Activated CD8-positive, alpha-beta memory T cell treated with anti-CD3 and anti-CD28 coated beads, Interleukin-2, amount 50 U/mL, for 24 hours (primary cell): ENCODE data around the gene INTS11.

Source experiments
- DNase-seq: peaks from one replicate; pipeline ENCODE4 v3.0.0-alpha.2; 2020; ENCODE audit errors: extremely low read depth

INTS11 gene

GRCh38 chr1:1357871-1358432 is 33.5 kb upstream of the INTS11 start:
- no peak for DNase-seq

- no peak for DNase-seq
Measured at GRCh38 chr1:1356796-1357401, 32.4 kb upstream of the INTS11 start.

- no peak for DNase-seq
Measured at GRCh38 chr1:1356166-1356795, 31.8 kb upstream of the INTS11 start.

- no peak for DNase-seq
Measured at GRCh38 chr1:1355416-1355815, 31.0 kb upstream of the INTS11 start.

- DNase-seq, result no peak
Measured at GRCh38 chr1:1354271-1355247, 30.1 kb upstream of the INTS11 start.

- DNase-seq, result no peak
Measured at GRCh38 chr1:1353389-1354151, 29.1 kb upstream of the INTS11 start.

- no peak for DNase-seq
Measured at GRCh38 chr1:1352786-1353388, 28.4 kb upstream of the INTS11 start.

- no peak for DNase-seq
Measured at GRCh38 chr1:1351511-1352427, 27.3 kb upstream of the INTS11 start.

- no peak for DNase-seq
Measured at GRCh38 chr1:1349256-1350012, 25.0 kb upstream of the INTS11 start, which contains the start of gene DVL1. DVL1 (minus strand) TSS chr1:1349418; CDS start chr1:1349065, 353 bp downstream.

- no peak for DNase-seq
Measured at GRCh38 chr1:1348420-1349255, 24.2 kb upstream of the INTS11 start.

GRCh38 chr1:1347663-1348419 is 23.4 kb upstream of the INTS11 start:
- DNase-seq, result no peak

GRCh38 chr1:1347026-1347595 is 22.7 kb upstream of the INTS11 start:
- no peak for DNase-seq

- DNase-seq, result no peak
Measured at GRCh38 chr1:1346501-1346890, 22.0 kb upstream of the INTS11 start.

- no peak for DNase-seq
Measured at GRCh38 chr1:1345860-1346500, 21.5 kb upstream of the INTS11 start.

- no peak for DNase-seq
Measured at GRCh38 chr1:1345384-1345783, 20.9 kb upstream of the INTS11 start.

- DNase-seq, result peak; percentile 21
Measured at GRCh38 chr1:1344655-1345361, 20.3 kb upstream of the INTS11 start.
